Hepatocyte (in vitro differentiated cells): ENCODE results near the gene CCDC158.

Experiments used
- CTCF ChIP-seq: fragments of 200-600 bp; sonication (generic); IDR thresholded peaks from 2 replicates; pipeline ENCODE4 v1.5.1; 2016; ENCODE audit warnings: antibody characterized with exemption, mild to moderate bottlenecking; ENCODE audit not compliant: poor library complexity
- EZH2 ChIP-seq: fragments of 200-600 bp; sonication (generic); IDR thresholded peaks from 2 replicates; pipeline ENCODE4 v1.6.1; 2016; ENCODE audit warnings: antibody characterized with exemption, mild to moderate bottlenecking, borderline replicate concordance
- EZH2phosphoT487 ChIP-seq: fragments of 200-600 bp; sonication (generic); IDR thresholded peaks from one replicate; pipeline ENCODE4 v1.6.1; 2018; ENCODE audit warnings: antibody characterized with exemption, mild to moderate bottlenecking, low read depth, moderate library complexity; ENCODE audit not compliant: unreplicated experiment, severe bottlenecking

DNA sequence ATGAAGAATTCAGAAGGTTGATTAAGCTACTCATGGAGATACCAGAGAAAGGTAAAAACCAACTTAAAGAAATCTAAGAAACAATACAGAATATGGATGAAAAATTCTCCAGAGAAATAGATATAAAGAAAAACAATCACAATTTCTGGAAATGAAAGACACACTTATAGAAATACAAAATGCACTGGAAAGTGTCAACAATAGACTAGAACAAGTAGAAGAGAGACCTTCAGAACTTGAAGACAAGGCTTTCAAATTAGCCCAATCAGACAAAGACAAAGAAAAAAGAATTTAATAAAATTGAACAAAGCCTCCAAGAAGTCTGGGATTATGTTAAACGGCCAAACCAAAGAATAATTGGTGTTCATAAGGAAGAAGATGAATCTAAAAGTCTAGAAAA, 104.8 kb downstream of the CCDC158 start:
- no peak for TF ChIP-seq CTCF
- no peak for TF ChIP-seq EZH2
- no peak for TF ChIP-seq EZH2phosphoT487
